Activated naive CD8-positive, alpha-beta T cell treated with anti-CD3 and anti-CD28 coated beads, Interleukin-2, amount 10 ng/mL, durations not matched to agents 7 days and 5 days (primary cell): ENCODE results near the gene TMEM19. TPM values are rescaled to one million over a fixed set of nuclear protein-coding genes. Genes with fewer than 3 reads are reported as not detected.

Source experiments
- ATAC-seq: fragments of 150-1000 bp; cut with Tn5 transposase; one replicate; pipeline ENCODE4 v1.10.0; 2021; ENCODE audit warnings: low read depth, moderate library complexity
- POLR2A ChIA-PET: fragments of 350-600 bp; sonication (Branson Sonifier 250); formaldehyde crosslinking; loops from one replicate; lab custom pipeline; 2021; ENCODE audit warnings: antibody characterized with exemption; lab: Charles Lee
- DNase-seq: peaks from one replicate; pipeline ENCODE4 v3.0.0; 2021
- H3K27ac Mint-ChIP-seq: one replicate; pipeline ENCODE4 v1.8.0; 2022; ENCODE audit warnings: mild to moderate bottlenecking, mixed read lengths
- H3K27me3 Mint-ChIP-seq: one replicate; pipeline ENCODE4 v1.8.0; 2022; ENCODE audit warnings: mild to moderate bottlenecking, moderate library complexity, mixed read lengths
- H3K36me3 Mint-ChIP-seq: one replicate; pipeline ENCODE4 v1.8.0; 2021; ENCODE audit warnings: mild to moderate bottlenecking, mixed read lengths
- H3K4me1 Mint-ChIP-seq: one replicate; pipeline ENCODE4 v1.8.0; 2021; ENCODE audit warnings: mixed read lengths
- H3K4me3 Mint-ChIP-seq: one replicate; pipeline ENCODE4 v1.8.0; 2022; ENCODE audit warnings: mild to moderate bottlenecking, moderate library complexity, mixed read lengths
- H3K9me3 Mint-ChIP-seq: one replicate; pipeline ENCODE4 v1.8.0; 2021; ENCODE audit warnings: mixed read lengths
- total RNA-seq, 2 experiments: library from RNA; stranded (reverse); gene quantifications; one replicate each; pipeline ENCODE4 v1.2.3, GENCODE V29; 2021

The TMEM19 gene
- total RNA-seq, 2 experiments from 2014 or later, result 17.0 to 18.5 TPM

GRCh38 chr12:71703206-71703605 lies 17.3 kb downstream of the TMEM19 start:
- DNase-seq (no peak), ATAC-seq (no peak)
- Mint-ChIP-seq H3K9me3 (no peaks in the 10 kb centered on the region), H3K27me3 (no peaks in the 10 kb centered on the region), H3K4me3 (no peak overlapping the region), H3K4me1 (peaks cover 5% of the 10 kb centered on the region), H3K27ac (no peak overlapping the region), H3K36me3 (peaks cover 24% of the 10 kb centered on the region)
- POLR2A ChIA-PET, result no interaction called here

GRCh38 chr12:71704920-71705319 lies 19.0 kb downstream of the TMEM19 start:
- ATAC-seq, result no peak
- Mint-ChIP-seq H3K4me1 (peaks cover 6% of the 10 kb centered on the region), H3K36me3 (peaks cover 19% of the 10 kb centered on the region), H3K4me3 (no peak overlapping the region), H3K27ac (no peak overlapping the region), H3K9me3 (no peaks in the 10 kb centered on the region), H3K27me3 (no peaks in the 10 kb centered on the region)
- POLR2A ChIA-PET, result no interaction called here
- no peak for DNase-seq

DNA sequence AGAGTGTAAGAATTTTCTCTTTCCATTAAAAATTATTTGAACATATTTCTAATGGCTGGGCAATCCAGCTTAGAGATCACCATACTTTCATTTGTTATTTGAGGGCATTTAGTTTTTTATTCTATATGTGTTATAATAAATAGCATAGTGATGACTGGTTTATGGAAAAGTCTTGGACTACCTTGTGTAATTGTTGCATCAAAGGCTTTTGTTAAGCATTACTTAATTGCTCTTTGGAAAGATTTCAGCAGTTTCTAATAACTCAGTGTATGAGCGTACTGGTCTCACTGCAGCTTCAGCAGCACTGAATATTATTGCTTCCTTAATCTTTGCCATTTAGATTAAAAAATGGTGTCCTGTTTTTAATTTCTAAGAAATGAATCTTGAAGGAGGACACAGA lies 22.8 kb downstream of the TMEM19 start:
- DNase-seq, result no peak
- H3K4me1 Mint-ChIP-seq, result peaks cover 6% of the 10 kb centered on the region
- no peak for ATAC-seq
- H3K27ac Mint-ChIP-seq, result no peak overlapping the region
- H3K4me3 Mint-ChIP-seq, result no peak overlapping the region
- H3K9me3 Mint-ChIP-seq, result peaks cover 11% of the 10 kb centered on the region
- H3K27me3 Mint-ChIP-seq, result peaks cover 3% of the 10 kb centered on the region
- peaks cover 14% of the 10 kb centered on the region for H3K36me3 Mint-ChIP-seq
- POLR2A ChIA-PET, result interaction anchor here (0.8 kb wide), 1 partner anchor 22 kb away, joined by 3 read pairs; the partner anchor contains the start of gene TMEM19

GRCh38 chr12:71710276-71711125 lies 24.6 kb downstream of the TMEM19 start:
- Mint-ChIP-seq H3K9me3 (peaks cover 14% of the 10 kb centered on the region), H3K27ac (no peak overlapping the region), H3K36me3 (peaks cover 14% of the 10 kb centered on the region), H3K27me3 (peaks cover 10% of the 10 kb centered on the region), H3K4me1 (peaks cover 6% of the 10 kb centered on the region), H3K4me3 (no peak overlapping the region)
- POLR2A ChIA-PET, result no interaction called here
- no peak for ATAC-seq
- DNase-seq, result no peak

- DNase-seq, result no peak
- H3K27me3 Mint-ChIP-seq, result peaks cover 10% of the 10 kb centered on the region
- H3K27ac Mint-ChIP-seq, result no peak overlapping the region
- peaks cover 7% of the 10 kb centered on the region for H3K9me3 Mint-ChIP-seq
- POLR2A ChIA-PET, result no interaction called here
- no peaks in the 10 kb centered on the region for H3K36me3 Mint-ChIP-seq
- no peak for ATAC-seq
- no peaks in the 10 kb centered on the region for H3K4me1 Mint-ChIP-seq
- H3K4me3 Mint-ChIP-seq, result no peak overlapping the region
Observed at GRCh38 chr12:71718611-71719010, 32.7 kb downstream of the TMEM19 start.

GRCh38 chr12:71719647-71720370 lies 33.9 kb downstream of the TMEM19 start:
- Mint-ChIP-seq H3K36me3 (no peaks in the 10 kb centered on the region), H3K4me1 (no peaks in the 10 kb centered on the region), H3K9me3 (peaks cover 7% of the 10 kb centered on the region), H3K4me3 (no peak overlapping the region), H3K27ac (no peak overlapping the region), H3K27me3 (peaks cover 4% of the 10 kb centered on the region)
- POLR2A ChIA-PET, result no interaction called here
- DNase-seq (no peak), ATAC-seq (no peak)

- Mint-ChIP-seq H3K27ac (no peak overlapping the region), H3K4me1 (no peaks in the 10 kb centered on the region), H3K4me3 (no peak overlapping the region), H3K27me3 (peaks cover 4% of the 10 kb centered on the region), H3K36me3 (no peaks in the 10 kb centered on the region), H3K9me3 (no peaks in the 10 kb centered on the region)
- no peak for DNase-seq
- POLR2A ChIA-PET, result no interaction called here
- ATAC-seq, result no peak
Observed at GRCh38 chr12:71721783-71722505, 36.1 kb downstream of the TMEM19 start.

- no peak for DNase-seq
- no peak overlapping the region for H3K27ac Mint-ChIP-seq
- H3K36me3 Mint-ChIP-seq, result no peaks in the 10 kb centered on the region
- no peaks in the 10 kb centered on the region for H3K4me1 Mint-ChIP-seq
- H3K9me3 Mint-ChIP-seq, result no peaks in the 10 kb centered on the region
- ATAC-seq, result no peak
- peaks cover 4% of the 10 kb centered on the region for H3K27me3 Mint-ChIP-seq
- H3K4me3 Mint-ChIP-seq, result no peak overlapping the region
- POLR2A ChIA-PET, result no interaction called here
Observed at GRCh38 chr12:71725011-71725410, 39.1 kb downstream of the TMEM19 start.

GRCh38 chr12:71726548-71726947 lies 40.7 kb downstream of the TMEM19 start:
- POLR2A ChIA-PET, result no interaction called here
- ATAC-seq (no peak), DNase-seq (no peak)
- Mint-ChIP-seq H3K27me3 (peaks cover 4% of the 10 kb centered on the region), H3K9me3 (no peaks in the 10 kb centered on the region), H3K36me3 (no peaks in the 10 kb centered on the region), H3K4me1 (no peaks in the 10 kb centered on the region), H3K27ac (no peak overlapping the region), H3K4me3 (no peak overlapping the region)

DNA sequence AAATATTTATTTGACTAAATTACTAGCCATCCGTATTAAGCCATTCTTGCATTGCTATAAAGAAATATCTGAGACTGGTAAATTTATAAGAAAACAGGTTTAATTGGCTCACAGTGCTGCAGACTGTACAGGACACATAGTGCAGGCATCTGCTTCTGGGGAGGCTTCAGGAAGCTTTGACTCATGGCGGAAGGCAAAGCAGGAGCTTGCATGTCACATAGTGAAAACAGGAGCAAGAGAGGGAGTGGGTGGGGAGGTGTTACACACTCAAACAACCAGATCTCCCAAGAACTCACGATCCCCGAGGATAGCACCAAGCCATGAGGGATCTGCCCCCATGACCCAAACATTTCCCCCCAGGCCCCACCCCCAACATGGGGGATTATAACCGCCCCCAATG lies 42.1 kb downstream of the TMEM19 start:
- no peak for DNase-seq
- no peaks in the 10 kb centered on the region for H3K9me3 Mint-ChIP-seq
- H3K27ac Mint-ChIP-seq, result no peak overlapping the region
- H3K4me3 Mint-ChIP-seq, result no peak overlapping the region
- H3K4me1 Mint-ChIP-seq, result no peaks in the 10 kb centered on the region
- POLR2A ChIA-PET, result no interaction called here
- H3K27me3 Mint-ChIP-seq, result peaks cover 4% of the 10 kb centered on the region
- H3K36me3 Mint-ChIP-seq, result no peaks in the 10 kb centered on the region
- ATAC-seq, result no peak

DNA sequence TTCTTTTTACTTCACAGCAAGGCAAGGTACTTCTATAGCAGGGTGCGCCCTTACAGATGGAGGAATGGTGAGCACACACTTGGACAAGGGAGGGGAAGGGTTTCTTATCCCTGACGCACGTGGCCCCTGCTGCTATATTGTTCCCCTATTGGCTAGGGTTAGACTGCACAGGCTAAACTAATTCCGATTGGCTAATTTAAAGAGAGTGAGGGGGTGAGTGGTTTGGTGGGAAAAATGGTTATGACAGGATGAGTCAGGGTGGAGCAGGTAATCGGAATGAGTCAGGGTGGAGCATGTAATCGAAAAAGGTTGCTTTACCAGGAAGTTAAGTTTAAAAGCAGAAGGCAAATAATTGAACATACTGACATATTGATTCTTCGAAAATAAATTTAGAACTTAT lies 45.1 kb downstream of the TMEM19 start:
- Mint-ChIP-seq H3K27ac (no peak overlapping the region), H3K4me1 (no peaks in the 10 kb centered on the region), H3K4me3 (no peak overlapping the region), H3K36me3 (no peaks in the 10 kb centered on the region), H3K27me3 (no peaks in the 10 kb centered on the region), H3K9me3 (no peaks in the 10 kb centered on the region)
- POLR2A ChIA-PET, result no interaction called here
- DNase-seq (no peak), ATAC-seq (no peak)

- POLR2A ChIA-PET, result no interaction called here
Observed at GRCh38 chr12:71731439-71732356, 45.8 kb downstream of the TMEM19 start.

GRCh38 chr12:71732357-71732712 lies 46.5 kb downstream of the TMEM19 start:
- Mint-ChIP-seq H3K27ac (no peak overlapping the region), H3K4me3 (no peak overlapping the region), H3K4me1 (no peaks in the 10 kb centered on the region), H3K36me3 (no peaks in the 10 kb centered on the region), H3K27me3 (no peaks in the 10 kb centered on the region), H3K9me3 (no peaks in the 10 kb centered on the region)
- ATAC-seq (no peak), DNase-seq (no peak)
- POLR2A ChIA-PET, result no interaction called here

More at GRCh38 chr12:71731439-71732356, 45.8 kb downstream of the TMEM19 start:
- Mint-ChIP-seq H3K4me1 (no peaks in the 10 kb centered on the region), H3K36me3 (no peaks in the 10 kb centered on the region), H3K9me3 (no peaks in the 10 kb centered on the region), H3K4me3 (no peak overlapping the region), H3K27ac (no peak overlapping the region), H3K27me3 (no peaks in the 10 kb centered on the region)
- ATAC-seq, result no peak
- no peak for DNase-seq
